GM12892 (cell line): ENCODE results near the gene PTPN14.

Experiments used
- POLR2A ChIP-seq: IDR thresholded peaks from 2 replicates; pipeline ENCODE4 v1.6.1; 2011; ENCODE audit warnings: low read depth, low read length, control low read depth
- POLR2AphosphoS5 ChIP-seq: IDR thresholded peaks from 2 replicates; pipeline ENCODE4 v1.6.1; 2011; ENCODE audit warnings: low read depth, low read length, control low read depth

- TF ChIP-seq POLR2AphosphoS5 (no peak), POLR2A (no peak)
Observed at GRCh38 chr1:214504330-214504729, 47.1 kb downstream of the PTPN14 start.
